Trophoblast cell (in vitro differentiated cells and primary cell): ENCODE results near the gene ATG13.

ENCODE experiments used
- DNase-seq, 2 donors: peaks; one replicate each; pipeline ENCODE4 v3.0.0-alpha.2; 2016
- H2AFZ ChIP-seq: 2 replicates; pipeline ENCODE4 v1.6.1; 2013; ENCODE audit warnings: low read length, moderate library complexity, mild to moderate bottlenecking; ENCODE audit not compliant: insufficient read depth, poor library complexity
- H2AK5ac ChIP-seq: 2 replicates; pipeline ENCODE4 v1.6.1; 2013; ENCODE audit warnings: mild to moderate bottlenecking, low read length
- H2BK120ac ChIP-seq: 2 replicates; pipeline ENCODE4 v1.6.1; 2013; ENCODE audit warnings: low read length, mild to moderate bottlenecking, moderate library complexity; ENCODE audit not compliant: insufficient read depth, poor library complexity
- H2BK12ac ChIP-seq: 2 replicates; pipeline ENCODE4 v1.6.1; 2013; ENCODE audit warnings: mild to moderate bottlenecking, low read length, moderate library complexity
- H2BK5ac ChIP-seq: 2 replicates; pipeline ENCODE4 v1.6.1; 2013; ENCODE audit warnings: low read length, low read depth, moderate library complexity, mild to moderate bottlenecking; ENCODE audit not compliant: poor library complexity
- H3K14ac ChIP-seq: 2 replicates; pipeline ENCODE4 v1.6.1; 2013; ENCODE audit warnings: mild to moderate bottlenecking, low read length
- H3K18ac ChIP-seq: 2 replicates; pipeline ENCODE4 v1.6.1; 2013; ENCODE audit warnings: mild to moderate bottlenecking, low read length
- H3K23ac ChIP-seq: 2 replicates; pipeline ENCODE4 v1.6.1; 2013; ENCODE audit warnings: low read length
- H3K27ac ChIP-seq: 2 replicates; pipeline ENCODE4 v1.5.1; 2013; ENCODE audit warnings: low read depth, mild to moderate bottlenecking, inconsistent platforms, low read length, moderate library complexity
- H3K27me3 ChIP-seq: 2 replicates; pipeline ENCODE4 v1.6.1; 2013; ENCODE audit warnings: inconsistent platforms, mild to moderate bottlenecking, low read length, moderate library complexity; ENCODE audit not compliant: insufficient read depth
- H3K36me3 ChIP-seq, 2 experiments: 1 replicate in 1 of 2; 2 replicates in 1 of 2; pipeline ENCODE4 v1.6.1; 2013; ENCODE audit warnings: low read length in 2 of 2, mild to moderate bottlenecking in 2 of 2, moderate library complexity in 1 of 2; ENCODE audit not compliant: insufficient read depth in 2 of 2, control insufficient read depth in 1 of 2
- H3K4ac ChIP-seq: 2 replicates; pipeline ENCODE4 v1.6.1; 2013; ENCODE audit warnings: low read depth, mild to moderate bottlenecking, low read length, moderate library complexity
- H3K4me1 ChIP-seq, 2 experiments: 1 replicate in 1 of 2; 2 replicates in 1 of 2; pipeline ENCODE4 v1.6.1; 2013; ENCODE audit warnings: low read length in 2 of 2, mild to moderate bottlenecking in 2 of 2, moderate library complexity in 1 of 2; ENCODE audit not compliant: insufficient read depth in 2 of 2, control insufficient read depth in 1 of 2
- H3K4me2 ChIP-seq: 2 replicates; pipeline ENCODE4 v1.6.1; 2013; ENCODE audit warnings: inconsistent platforms, mild to moderate bottlenecking, low read length, moderate library complexity
- H3K4me3 ChIP-seq: 2 replicates; pipeline ENCODE4 v1.5.1; 2013; ENCODE audit warnings: mild to moderate bottlenecking, low read depth, low read length, inconsistent platforms
- H3K79me1 ChIP-seq: one replicate; pipeline ENCODE4 v1.6.1; 2013; ENCODE audit warnings: low read length
- H3K79me2 ChIP-seq: 2 replicates; pipeline ENCODE4 v1.6.1; 2013; ENCODE audit warnings: low read length, mild to moderate bottlenecking; ENCODE audit not compliant: control insufficient read depth, insufficient read depth, poor library complexity
- H3K9ac ChIP-seq: 2 replicates; pipeline ENCODE4 v1.6.1; 2013; ENCODE audit warnings: mild to moderate bottlenecking, low read length
- H3K9me3 ChIP-seq: 2 replicates; pipeline ENCODE4 v1.6.1; 2013; ENCODE audit warnings: low read depth, mild to moderate bottlenecking, control low read depth, inconsistent platforms, low read length; ENCODE audit not compliant: insufficient read depth
- H4K12ac ChIP-seq: 2 replicates; pipeline ENCODE4 v1.6.1; 2013; ENCODE audit warnings: low read depth, mild to moderate bottlenecking, low read length, moderate library complexity
- H4K8ac ChIP-seq: 2 replicates; pipeline ENCODE4 v1.6.1; 2013; ENCODE audit warnings: low read depth, mild to moderate bottlenecking, low read length, moderate library complexity
- H4K91ac ChIP-seq: one replicate; pipeline ENCODE4 v1.6.1; 2013; ENCODE audit warnings: low read depth, mild to moderate bottlenecking, low read length, moderate library complexity
- WGBS: extraction: QIAGEN DNeasy Blood & Tissue Kit; methylation state at CpG from one replicate; pipeline ENCODE4 v1.1.7; 2013; ENCODE audit warnings: missing lambda C conversion rate; ENCODE audit not compliant: insufficient read length, insufficient coverage; ENCODE audit errors: extremely low coverage; 5-methylcytosine and 5-hydroxymethylcytosine counted together

Gene ATG13

DNA sequence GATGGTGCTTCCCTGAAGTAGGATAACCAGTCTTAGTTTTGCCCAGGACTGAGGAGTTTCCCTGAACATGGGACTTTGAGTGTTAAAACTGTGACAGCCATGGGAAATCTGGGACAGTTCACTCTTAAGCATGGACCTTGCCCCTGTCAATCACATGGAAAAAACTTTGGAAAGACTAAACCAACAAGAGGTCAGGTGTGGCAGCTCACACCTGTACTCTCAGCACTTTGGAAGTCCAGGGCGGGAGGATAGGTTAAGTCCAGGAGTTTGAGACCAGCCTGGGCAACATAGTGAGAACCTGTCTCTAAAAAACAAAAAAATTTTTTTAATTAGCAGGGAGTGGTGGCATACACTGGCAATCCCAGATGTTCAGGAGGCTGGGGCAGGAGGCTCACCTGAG is 20.2 kb upstream of the ATG13 start:
- no peak overlapping the region for H3K23ac ChIP-seq
- no peak overlapping the region for H2AK5ac ChIP-seq
- no peak overlapping the region for H2AFZ ChIP-seq
- no peak overlapping the region for H4K12ac ChIP-seq
- no CpG with 5 or more reads among the region's 1 CpG for whole genome bisulfite sequencing
- DNase-seq = no peak
- no peak overlapping the region for H4K91ac ChIP-seq
- H3K9ac ChIP-seq = no peak overlapping the region
- H3K36me3 ChIP-seq = no peaks in the 10 kb centered on the region
- no peak overlapping the region for H2BK120ac ChIP-seq
- H3K14ac ChIP-seq = no peak overlapping the region
- H2BK12ac ChIP-seq = no peak overlapping the region
- no peak overlapping the region for H3K4me2 ChIP-seq
- H3K18ac ChIP-seq = no peak overlapping the region
- no peak overlapping the region for H3K27ac ChIP-seq
- no peaks in the 10 kb centered on the region for H3K9me3 ChIP-seq
- no peak overlapping the region for H2BK5ac ChIP-seq
- H3K79me2 ChIP-seq = peaks cover 10% of the 10 kb centered on the region
- peaks cover 0 to 3% of the 10 kb centered on the region in 2 experiments for H3K4me1 ChIP-seq
- no peaks in the 10 kb centered on the region for H3K27me3 ChIP-seq
- no peak overlapping the region for H3K4ac ChIP-seq
- H3K79me1 ChIP-seq = peaks cover 4% of the 10 kb centered on the region
- H3K4me3 ChIP-seq = no peak overlapping the region
- H4K8ac ChIP-seq = no peak overlapping the region

- no peaks in the 10 kb centered on the region for H3K27me3 ChIP-seq
- peaks cover 7% of the 10 kb centered on the region for H3K79me2 ChIP-seq
- H3K14ac ChIP-seq = no peak overlapping the region
- no peak overlapping the region for H3K4me2 ChIP-seq
- no peak overlapping the region for H2BK12ac ChIP-seq
- H2BK5ac ChIP-seq = no peak overlapping the region
- H3K4ac ChIP-seq = no peak overlapping the region
- no peak overlapping the region for H4K8ac ChIP-seq
- H3K9me3 ChIP-seq = no peaks in the 10 kb centered on the region
- H3K4me1 ChIP-seq = no peaks in the 10 kb centered on the region
- H2AK5ac ChIP-seq = no peak overlapping the region
- no peak overlapping the region for H3K27ac ChIP-seq
- no CpG with 5 or more reads among the region's 6 CpGs for WGBS
- no peak overlapping the region for H3K9ac ChIP-seq
- peak in 1 of 2 donors; percentile 30 for DNase-seq
- no peak overlapping the region for H3K18ac ChIP-seq
- H2AFZ ChIP-seq = no peak overlapping the region
- H4K12ac ChIP-seq = no peak overlapping the region
- H4K91ac ChIP-seq = no peak overlapping the region
- H3K36me3 ChIP-seq = no peaks in the 10 kb centered on the region
- H3K79me1 ChIP-seq = peaks cover 4% of the 10 kb centered on the region
- no peak overlapping the region for H3K23ac ChIP-seq
- H2BK120ac ChIP-seq = no peak overlapping the region
- no peak overlapping the region for H3K4me3 ChIP-seq
Observed at GRCh38 chr11:46597609-46598219, 19.6 kb upstream of the ATG13 start.

DNA sequence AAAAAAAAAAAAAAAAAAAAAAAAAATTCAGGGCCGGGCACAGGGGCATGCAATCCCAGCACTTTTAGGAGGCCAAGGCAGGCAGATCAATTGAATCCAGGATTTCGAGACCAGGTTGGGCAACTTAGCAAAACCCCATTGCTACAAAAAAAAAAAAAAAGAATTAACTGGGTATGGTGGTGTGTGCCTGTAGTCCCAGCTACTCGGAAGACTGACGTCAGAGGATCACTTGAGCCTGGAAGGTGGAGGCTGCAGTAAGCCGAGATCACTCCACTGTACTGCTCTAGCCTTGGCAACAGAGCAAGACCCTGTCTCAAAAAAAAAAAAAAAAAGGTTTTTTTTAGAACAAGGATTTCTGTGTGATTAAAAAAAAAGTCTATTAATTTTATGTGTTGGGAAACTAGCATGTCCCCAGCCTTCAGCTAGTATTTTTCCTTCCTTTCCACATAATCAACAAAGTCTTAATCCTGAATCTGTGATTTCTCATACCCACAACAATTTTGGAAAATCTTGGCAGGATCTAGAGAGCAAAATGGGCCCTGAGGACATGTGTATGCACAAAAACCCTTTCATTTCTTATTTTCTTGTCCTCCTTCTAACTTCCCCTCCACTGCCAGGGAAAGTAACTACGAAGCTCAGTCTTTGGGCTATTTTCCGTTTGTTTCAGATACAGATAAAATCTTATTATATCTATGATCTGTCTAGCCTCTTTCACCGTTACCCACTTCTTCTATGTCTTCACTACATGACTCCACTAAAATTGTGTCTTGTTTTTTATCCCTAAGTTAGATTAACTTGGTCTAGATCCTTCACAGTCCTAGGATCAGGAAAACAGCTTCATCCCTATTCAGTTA is 17.8 kb upstream of the ATG13 start:
- no peak overlapping the region for H3K14ac ChIP-seq
- H3K4ac ChIP-seq = no peak overlapping the region
- no peaks in the 10 kb centered on the region for H3K36me3 ChIP-seq
- H2AK5ac ChIP-seq = no peak overlapping the region
- H3K9me3 ChIP-seq = no peaks in the 10 kb centered on the region
- H3K27me3 ChIP-seq = no peaks in the 10 kb centered on the region
- no peak overlapping the region for H2BK120ac ChIP-seq
- no peak overlapping the region for H3K27ac ChIP-seq
- H3K4me3 ChIP-seq = no peak overlapping the region
- H3K4me1 ChIP-seq = no peaks in the 10 kb centered on the region
- H2AFZ ChIP-seq = no peak overlapping the region
- no peak overlapping the region for H2BK5ac ChIP-seq
- no peak overlapping the region for H4K8ac ChIP-seq
- no peak overlapping the region for H3K23ac ChIP-seq
- no peak overlapping the region for H3K4me2 ChIP-seq
- WGBS = no CpG with 5 or more reads among the region's 8 CpGs
- H3K79me1 ChIP-seq = no peaks in the 10 kb centered on the region
- no peak overlapping the region for H4K91ac ChIP-seq
- DNase-seq = no peak
- no peak overlapping the region for H2BK12ac ChIP-seq
- H4K12ac ChIP-seq = no peak overlapping the region
- no peaks in the 10 kb centered on the region for H3K79me2 ChIP-seq
- no peak overlapping the region for H3K18ac ChIP-seq
- no peak overlapping the region for H3K9ac ChIP-seq

- H2BK12ac ChIP-seq = no peak overlapping the region
- no peak overlapping the region for H2AK5ac ChIP-seq
- DNase-seq = no peak
- H3K9ac ChIP-seq = no peak overlapping the region
- no peak overlapping the region for H3K4me3 ChIP-seq
- H4K12ac ChIP-seq = no peak overlapping the region
- no peaks in the 10 kb centered on the region for H3K4me1 ChIP-seq
- H3K79me1 ChIP-seq = no peaks in the 10 kb centered on the region
- no peak overlapping the region for H3K27ac ChIP-seq
- no peaks in the 10 kb centered on the region for H3K27me3 ChIP-seq
- no peak overlapping the region for H2BK120ac ChIP-seq
- no CpG with 5 or more reads among the region's 3 CpGs for WGBS
- H3K79me2 ChIP-seq = no peaks in the 10 kb centered on the region
- no peak overlapping the region for H2BK5ac ChIP-seq
- no peak overlapping the region for H3K18ac ChIP-seq
- no peak overlapping the region for H2AFZ ChIP-seq
- no peak overlapping the region for H4K91ac ChIP-seq
- no peak overlapping the region for H3K23ac ChIP-seq
- H3K9me3 ChIP-seq = no peaks in the 10 kb centered on the region
- no peaks in the 10 kb centered on the region for H3K36me3 ChIP-seq
- H3K4ac ChIP-seq = no peak overlapping the region
- H3K4me2 ChIP-seq = no peak overlapping the region
- no peak overlapping the region for H3K14ac ChIP-seq
- H4K8ac ChIP-seq = no peak overlapping the region
Observed at GRCh38 chr11:46600194-46600960, 17.0 kb upstream of the ATG13 start.
